ENCODE data around the gene DGKI. TPM values are rescaled to one million over a fixed set of nuclear protein-coding genes. Genes with fewer than 3 reads are reported as not detected.
"Not testable (repeated sequence)": the region's sequence is repeated elsewhere in the genome, so short reads cannot be mapped to it uniquely, and the experiment has no call there.

DGKI gene
- polyA plus RNA-seq, 1 donor = 0.68 TPM

- no peak for DNase-seq (ENCODE audit: low read depth)
These were observed 11.2 kb downstream of the DGKI start for GRCh38 chr7:137835486-137836112.

GRCh38 chr7:137834552-137834951 lies 12.2 kb downstream of the DGKI start:
- DNase-seq (ENCODE audit: low read depth) = no peak

GRCh38 chr7:137832990-137833389 lies 13.8 kb downstream of the DGKI start:
- not testable (repeated sequence) for DNase-seq (ENCODE audit: low read depth)

- DNase-seq (ENCODE audit: low read depth) = no peak
These were observed 14.4 kb downstream of the DGKI start for GRCh38 chr7:137832382-137832781.

GRCh38 chr7:137831555-137831954 lies 15.2 kb downstream of the DGKI start:
- DNase-seq (ENCODE audit: low read depth) = not testable (repeated sequence)

- no peak for DNase-seq (ENCODE audit: low read depth)
These were observed 17.3 kb downstream of the DGKI start for GRCh38 chr7:137829337-137829992.

GRCh38 chr7:137828456-137828855 lies 18.3 kb downstream of the DGKI start:
- DNase-seq (ENCODE audit: low read depth) = no peak

GRCh38 chr7:137825489-137825888 lies 21.3 kb downstream of the DGKI start:
- DNase-seq (ENCODE audit: low read depth) = no peak

GRCh38 chr7:137820677-137821420 lies 25.9 kb downstream of the DGKI start:
- peak; percentile 41 for DNase-seq (ENCODE audit: low read depth)

- DNase-seq (ENCODE audit: low read depth) = no peak
These were observed 26.6 kb downstream of the DGKI start for GRCh38 chr7:137820156-137820555.

GRCh38 chr7:137818036-137818435 lies 28.7 kb downstream of the DGKI start:
- DNase-seq (ENCODE audit: low read depth) = no peak

GRCh38 chr7:137816696-137817320 lies 30.0 kb downstream of the DGKI start:
- no peak for DNase-seq (ENCODE audit: low read depth)

GRCh38 chr7:137813541-137813940 lies 33.2 kb downstream of the DGKI start:
- no peak for DNase-seq (ENCODE audit: low read depth)

GRCh38 chr7:137810248-137810647 lies 36.5 kb downstream of the DGKI start:
- DNase-seq (ENCODE audit: low read depth) = no peak

GRCh38 chr7:137804836-137805235 lies 41.9 kb downstream of the DGKI start:
- no peak for DNase-seq (ENCODE audit: low read depth)

- DNase-seq (ENCODE audit: low read depth) = no peak
These were observed 45.3 kb downstream of the DGKI start for GRCh38 chr7:137801491-137801890.

GRCh38 chr7:137801003-137801402 lies 45.8 kb downstream of the DGKI start:
- no peak for DNase-seq (ENCODE audit: low read depth)

- DNase-seq (ENCODE audit: low read depth) = no peak
These were observed 48.6 kb downstream of the DGKI start for GRCh38 chr7:137798073-137798763.

- DNase-seq (ENCODE audit: low read depth) = no peak
These were observed 51.6 kb downstream of the DGKI start for GRCh38 chr7:137795211-137795610.

GRCh38 chr7:137791930-137792329 lies 54.8 kb downstream of the DGKI start:
- no peak for DNase-seq (ENCODE audit: low read depth)

GRCh38 chr7:137790828-137791227 lies 55.9 kb downstream of the DGKI start:
- no peak for DNase-seq (ENCODE audit: low read depth)

Measured in forelimb muscle (tissue), 1 donor.